Upper lobe of left lung (tissue), 4 donors: ENCODE results near the gene KCNJ14.

ENCODE experiments used
- POLR2A ChIP-seq, 4 donors: fragments of 450-650 bp; IDR thresholded peaks; one replicate each; pipeline ENCODE4 v1.5.1; 2016 to 2017; ENCODE audit warnings: antibody characterized with exemption in 4 of 4, mild to moderate bottlenecking in 2 of 4
- POLR2AphosphoS5 ChIP-seq, 2 donors: sonication (generic); formaldehyde crosslinking; IDR thresholded peaks; one replicate each; pipeline ENCODE4 v1.5.1; 2017; ENCODE audit warnings: antibody characterized with exemption in 2 of 2
- TF ChIP-seq, protein P1 (sequence below), 6 experiments: fragments of 450-650 bp in 4 of 6; fragments of 200-600 bp in 2 of 6; sonication (generic) in 2 of 6; IDR thresholded peaks; one replicate each; pipeline ENCODE4 v1.5.1; 2016 to 2019; ENCODE audit warnings: antibody characterized with exemption in 6 of 6

DNA sequence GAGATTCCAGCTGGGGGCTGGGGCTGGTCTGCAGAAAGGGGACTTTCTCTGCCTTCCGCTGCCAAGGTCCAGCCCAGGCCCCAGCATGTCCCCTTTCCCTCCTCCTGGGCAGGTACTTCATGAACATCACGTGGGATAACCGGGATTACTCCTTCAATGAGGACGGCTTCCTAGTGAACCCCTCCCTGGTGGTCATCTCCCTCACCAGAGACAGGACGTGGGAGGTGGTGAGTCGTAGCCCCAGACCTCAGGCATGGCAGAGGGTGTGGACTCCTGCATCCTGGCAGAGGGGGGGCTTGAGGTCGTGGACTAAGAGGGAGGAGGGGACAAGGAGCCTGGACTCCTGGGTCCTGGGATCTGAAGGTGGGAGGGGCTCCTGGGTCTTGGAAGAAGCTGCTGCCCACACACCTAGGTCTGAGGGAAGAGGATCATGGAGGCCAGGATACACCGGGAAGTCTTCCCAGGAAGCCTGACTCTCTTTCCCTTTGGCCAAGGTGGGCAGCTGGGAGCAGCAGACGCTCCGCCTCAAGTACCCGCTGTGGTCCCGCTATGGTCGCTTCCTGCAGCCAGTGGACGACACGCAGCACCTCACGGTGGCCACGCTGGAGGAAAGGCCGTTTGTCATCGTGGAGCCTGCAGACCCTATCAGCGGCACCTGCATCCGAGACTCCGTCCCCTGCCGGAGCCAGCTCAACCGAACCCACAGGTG lies 41.3 kb upstream of the KCNJ14 start:
- TF ChIP-seq, protein P1, sequence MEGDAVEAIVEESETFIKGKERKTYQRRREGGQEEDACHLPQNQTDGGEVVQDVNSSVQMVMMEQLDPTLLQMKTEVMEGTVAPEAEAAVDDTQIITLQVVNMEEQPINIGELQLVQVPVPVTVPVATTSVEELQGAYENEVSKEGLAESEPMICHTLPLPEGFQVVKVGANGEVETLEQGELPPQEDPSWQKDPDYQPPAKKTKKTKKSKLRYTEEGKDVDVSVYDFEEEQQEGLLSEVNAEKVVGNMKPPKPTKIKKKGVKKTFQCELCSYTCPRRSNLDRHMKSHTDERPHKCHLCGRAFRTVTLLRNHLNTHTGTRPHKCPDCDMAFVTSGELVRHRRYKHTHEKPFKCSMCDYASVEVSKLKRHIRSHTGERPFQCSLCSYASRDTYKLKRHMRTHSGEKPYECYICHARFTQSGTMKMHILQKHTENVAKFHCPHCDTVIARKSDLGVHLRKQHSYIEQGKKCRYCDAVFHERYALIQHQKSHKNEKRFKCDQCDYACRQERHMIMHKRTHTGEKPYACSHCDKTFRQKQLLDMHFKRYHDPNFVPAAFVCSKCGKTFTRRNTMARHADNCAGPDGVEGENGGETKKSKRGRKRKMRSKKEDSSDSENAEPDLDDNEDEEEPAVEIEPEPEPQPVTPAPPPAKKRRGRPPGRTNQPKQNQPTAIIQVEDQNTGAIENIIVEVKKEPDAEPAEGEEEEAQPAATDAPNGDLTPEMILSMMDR (IDR thresholded peaks at IDR 0.05), result no peak
- TF ChIP-seq POLR2AphosphoS5 (IDR thresholded peaks at IDR 0.05) (no peak), POLR2A (IDR thresholded peaks at IDR 0.05) (no peak)
